GM13977 (cell line): ENCODE data around the gene SDHAF3.
"Not testable (repeated sequence)": the region's sequence is repeated elsewhere in the genome, so short reads cannot be mapped to it uniquely, and the experiment has no call there.

ENCODE experiments used
- DNase-seq: peaks from one replicate; pipeline ENCODE4 v3.0.0; 2012; ENCODE audit warnings: low spot score
- in situ Hi-C: fragments of 300-500 bp; cut with MboI; formaldehyde crosslinking; loops from one replicate; pipeline ENCODE4 v1.12.0; 2022; ENCODE audit warnings: low sequenced_read_pairs, low pct_unique_long_range_greater_than_20kb, mixed read lengths, inconsistent platforms; ENCODE audit not compliant: unreplicated experiment
- TF ChIP-seq, protein P1 (sequence below): IDR thresholded peaks from 2 replicates; pipeline ENCODE4 v1.5.1; 2012; ENCODE audit warnings: mild to moderate bottlenecking, control low read depth; ENCODE audit not compliant: insufficient read depth; ENCODE audit errors: extremely low read depth, missing control alignments

The SDHAF3 gene

DNA sequence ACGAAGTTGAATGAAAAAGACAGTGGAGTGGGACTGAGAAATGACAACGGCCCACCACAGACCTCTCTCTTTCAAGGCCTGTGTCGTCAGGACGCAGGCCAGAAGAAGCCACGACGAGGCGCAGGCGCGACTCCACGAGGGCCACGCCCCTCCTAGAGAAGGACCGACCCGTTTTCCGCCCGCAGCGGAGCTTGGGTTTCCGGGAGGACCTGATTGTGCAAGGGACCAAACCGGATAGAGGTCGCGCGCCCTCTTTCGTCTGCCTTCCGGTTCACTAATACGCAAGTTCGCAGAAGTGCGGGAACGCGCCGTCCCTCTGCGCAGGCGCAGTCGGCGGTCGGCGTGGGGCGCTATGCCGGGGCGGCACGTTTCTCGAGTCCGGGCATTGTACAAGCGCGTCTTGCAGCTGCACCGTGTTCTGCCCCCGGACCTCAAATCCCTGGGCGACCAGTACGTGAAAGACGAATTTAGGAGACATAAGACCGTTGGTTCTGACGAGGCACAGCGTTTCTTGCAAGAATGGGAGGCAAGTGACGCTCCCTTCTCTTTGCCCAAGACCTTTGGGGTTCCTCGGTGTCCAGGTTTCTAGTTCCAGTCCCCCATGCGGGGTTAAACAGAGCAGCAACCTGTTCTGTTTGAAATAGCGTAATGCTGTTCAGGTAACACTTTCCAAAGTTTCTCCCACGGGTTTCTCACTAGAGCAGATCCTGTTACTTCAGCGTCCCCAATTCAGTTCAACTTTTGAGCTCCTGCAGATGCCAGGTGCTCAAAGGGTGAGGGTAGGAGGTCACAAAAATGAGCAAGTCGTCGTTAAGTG, at the start of gene SDHAF3:
SDHAF3 (plus strand) TSS at position 327 of the 817 bp plus-strand sequence; CDS start at position 353, 26 bp downstream.
- peak; percentile 91 for DNase-seq
- TF ChIP-seq, protein P1, sequence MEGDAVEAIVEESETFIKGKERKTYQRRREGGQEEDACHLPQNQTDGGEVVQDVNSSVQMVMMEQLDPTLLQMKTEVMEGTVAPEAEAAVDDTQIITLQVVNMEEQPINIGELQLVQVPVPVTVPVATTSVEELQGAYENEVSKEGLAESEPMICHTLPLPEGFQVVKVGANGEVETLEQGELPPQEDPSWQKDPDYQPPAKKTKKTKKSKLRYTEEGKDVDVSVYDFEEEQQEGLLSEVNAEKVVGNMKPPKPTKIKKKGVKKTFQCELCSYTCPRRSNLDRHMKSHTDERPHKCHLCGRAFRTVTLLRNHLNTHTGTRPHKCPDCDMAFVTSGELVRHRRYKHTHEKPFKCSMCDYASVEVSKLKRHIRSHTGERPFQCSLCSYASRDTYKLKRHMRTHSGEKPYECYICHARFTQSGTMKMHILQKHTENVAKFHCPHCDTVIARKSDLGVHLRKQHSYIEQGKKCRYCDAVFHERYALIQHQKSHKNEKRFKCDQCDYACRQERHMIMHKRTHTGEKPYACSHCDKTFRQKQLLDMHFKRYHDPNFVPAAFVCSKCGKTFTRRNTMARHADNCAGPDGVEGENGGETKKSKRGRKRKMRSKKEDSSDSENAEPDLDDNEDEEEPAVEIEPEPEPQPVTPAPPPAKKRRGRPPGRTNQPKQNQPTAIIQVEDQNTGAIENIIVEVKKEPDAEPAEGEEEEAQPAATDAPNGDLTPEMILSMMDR = no peak
- in situ Hi-C loops = loop anchor here (25.0 kb wide), 1 partner anchor 720 kb away; no protein-coding TSS in a partner anchor

DNA sequence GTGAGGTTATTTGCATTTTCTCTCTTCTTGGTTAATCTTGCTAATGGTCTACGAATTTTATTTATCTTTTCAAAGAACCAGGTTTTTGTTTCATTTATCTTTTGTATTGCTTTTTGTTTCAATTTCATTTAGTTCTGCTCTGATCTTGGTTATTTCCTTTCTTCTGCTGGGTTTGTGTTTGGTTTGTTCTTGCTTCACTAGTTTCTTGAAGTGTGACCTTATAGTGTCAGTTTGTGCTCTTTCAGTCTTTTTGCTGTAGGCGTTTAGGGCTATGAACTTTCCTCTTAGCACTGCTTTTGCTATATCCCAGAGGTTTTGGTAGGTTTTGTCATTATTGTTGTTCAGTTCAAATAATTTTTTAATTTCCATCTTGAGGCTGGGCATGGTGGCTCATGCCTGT, 45.5 kb upstream of the SDHAF3 start:
- DNase-seq, in situ Hi-C loops: not testable (repeated sequence)

DNA sequence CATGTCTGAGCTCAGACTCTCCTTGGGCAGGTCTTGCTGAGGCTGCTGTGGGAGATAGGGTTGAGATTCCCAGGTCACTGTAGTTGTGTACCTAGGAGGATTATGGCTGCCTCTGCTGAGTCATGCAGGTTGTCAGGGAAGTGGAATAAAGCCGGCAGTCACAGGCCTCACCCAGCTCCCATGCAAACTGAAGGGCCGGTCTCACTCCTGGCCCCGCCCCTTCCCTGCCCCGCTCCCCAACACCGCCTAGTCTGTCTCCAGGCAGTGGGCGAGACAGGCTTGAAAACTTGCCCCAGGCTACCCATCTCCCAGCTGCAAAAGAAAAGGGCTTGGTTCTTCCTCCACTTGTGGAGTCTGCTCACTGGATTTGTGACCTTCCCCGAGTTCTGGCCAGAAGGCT, 41.6 kb upstream of the SDHAF3 start:
- TF ChIP-seq, protein P1 = no peak
- in situ Hi-C loops = no loop called here
- DNase-seq = no peak

DNA sequence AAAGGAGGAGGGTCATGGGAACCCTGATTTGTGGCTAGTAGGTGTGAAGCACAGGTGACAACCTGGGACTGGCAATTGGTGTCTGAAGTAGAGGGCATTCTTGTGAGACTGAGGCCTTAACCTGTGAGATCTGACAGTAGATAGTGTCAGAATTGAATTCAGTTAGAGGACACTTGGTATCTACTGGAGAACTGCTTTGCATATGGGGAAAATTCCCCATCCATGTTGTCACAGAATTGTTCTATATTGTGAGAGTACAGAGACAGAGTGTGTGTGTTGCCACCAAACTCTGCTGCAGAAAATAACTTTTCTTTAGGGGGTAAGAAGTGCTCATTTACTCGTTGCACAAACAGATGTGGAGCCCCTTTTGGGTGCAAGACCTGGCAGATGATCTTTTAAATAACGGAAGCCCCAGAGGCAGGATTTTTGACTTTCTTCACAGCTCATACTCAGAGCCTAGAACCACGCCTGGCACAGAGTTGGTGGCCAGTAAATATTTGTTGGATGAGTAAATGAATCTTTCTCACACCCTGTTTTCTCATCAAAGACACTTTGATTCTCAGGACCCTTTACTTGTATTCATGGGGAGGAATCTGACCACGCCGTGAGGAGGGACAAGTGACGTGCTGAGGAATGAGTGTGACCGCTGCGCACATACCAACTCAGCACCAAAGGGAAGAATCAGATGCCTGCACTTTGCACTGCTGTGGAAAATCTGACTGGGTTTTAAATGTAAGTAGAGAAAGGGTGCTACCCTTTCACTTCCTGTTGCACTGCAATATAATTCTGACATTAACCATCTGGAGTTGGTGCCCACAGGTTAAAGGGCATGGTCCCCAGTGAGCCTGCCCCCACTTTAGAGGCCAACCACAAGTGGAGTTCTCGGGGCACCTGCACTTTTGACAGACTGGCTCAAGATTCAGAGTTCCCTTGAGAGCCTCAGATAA, 39.2 kb upstream of the SDHAF3 start:
- DNase-seq = no peak
- in situ Hi-C loops = no loop called here
- TF ChIP-seq, protein P1 = no peak

DNA sequence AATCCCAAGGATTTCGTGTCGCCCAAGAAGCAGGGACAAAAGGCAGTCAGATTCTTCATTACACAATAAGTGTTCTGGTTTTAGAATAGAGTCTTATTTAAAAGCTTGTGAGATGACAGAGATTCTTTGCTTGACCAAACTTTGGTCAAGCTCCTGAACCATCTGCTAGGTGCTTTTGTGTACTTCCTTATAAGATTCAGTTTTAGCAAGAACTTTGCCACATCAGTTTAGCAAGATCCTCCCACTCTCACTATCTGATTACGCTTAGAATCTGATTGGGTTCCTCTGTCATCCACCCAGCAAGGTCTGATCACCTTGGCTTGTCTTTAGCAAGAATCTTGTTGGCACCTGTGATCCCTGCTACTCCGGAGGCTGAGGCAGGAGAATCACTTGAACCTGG, 38.2 kb upstream of the SDHAF3 start:
- TF ChIP-seq, protein P1 = no peak
- in situ Hi-C loops = no loop called here

DNA sequence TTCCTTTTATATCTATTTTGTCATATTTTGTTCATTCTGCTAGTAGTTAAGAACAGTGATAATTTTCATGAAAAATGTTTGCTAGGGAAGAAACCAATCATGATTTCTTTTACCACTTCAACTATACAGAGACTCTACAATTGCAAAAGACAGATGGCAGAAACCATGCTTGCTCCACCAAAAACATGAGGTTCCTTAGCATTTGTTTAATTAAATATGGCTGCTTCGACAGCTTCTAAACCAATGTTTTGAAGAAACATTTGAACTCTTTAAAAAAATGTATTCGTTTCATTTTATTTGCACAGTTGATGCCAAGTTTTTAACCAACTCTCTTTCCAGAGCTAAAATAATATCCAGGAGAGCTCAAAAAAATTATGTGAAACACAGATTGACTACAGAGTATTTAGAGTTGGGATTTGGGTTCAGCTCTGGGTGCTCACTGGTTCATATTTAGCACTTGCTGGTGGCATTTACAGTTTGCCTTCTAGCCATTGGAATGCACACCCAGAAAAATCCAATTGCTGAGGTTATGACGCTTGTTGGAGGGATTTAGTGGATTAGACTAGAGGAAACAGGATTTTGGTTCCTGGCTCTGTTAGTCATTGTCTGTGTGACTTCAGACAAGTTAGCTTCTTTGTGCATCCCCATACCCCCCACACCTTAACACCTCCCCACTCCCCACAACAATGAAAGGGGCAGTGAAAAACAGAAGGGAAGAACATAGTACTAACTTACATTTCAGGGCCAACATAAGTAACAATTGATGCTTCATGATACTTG, 35.8 kb upstream of the SDHAF3 start:
- no peak for DNase-seq
- in situ Hi-C loops = no loop called here
- TF ChIP-seq, protein P1 = no peak

More for the DNA sequence above, 38.2 kb upstream of the SDHAF3 start:
- no peak for DNase-seq
